ENCODE results near the gene ALDH1L2.

DNA sequence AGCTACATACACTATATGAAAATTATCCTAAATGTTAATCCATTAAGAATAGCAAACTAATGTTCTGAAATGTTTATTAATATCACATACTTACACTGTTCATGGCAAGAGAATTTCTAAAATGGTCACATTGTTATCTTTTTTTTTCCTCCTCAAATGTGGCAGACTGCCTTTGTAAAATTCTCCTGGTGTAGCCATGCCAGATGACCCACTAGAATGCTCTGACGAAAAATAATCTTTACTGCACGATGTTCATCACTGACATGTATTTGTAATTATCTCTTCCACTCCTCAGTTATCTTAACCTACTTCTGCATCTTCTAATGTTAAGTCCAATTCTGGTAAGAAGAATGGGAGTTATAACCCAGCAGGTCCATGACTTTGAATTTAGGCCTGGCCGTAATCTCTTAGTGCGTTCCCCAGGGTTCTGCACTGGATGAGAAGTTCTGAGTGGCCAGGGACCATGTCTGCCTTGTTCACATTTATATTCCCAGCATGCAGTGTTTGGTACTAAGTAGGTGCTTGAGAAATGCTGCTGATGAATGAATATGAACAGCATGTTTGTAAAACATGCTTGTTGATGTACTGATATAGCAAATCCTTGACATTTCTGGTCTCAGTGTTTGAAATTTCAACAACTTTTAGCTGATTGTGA lies 51.4 kb downstream of the ALDH1L2 start:
- TF ChIP-seq GATA2 (IDR thresholded peaks at IDR 0.05; ENCODE audit: low read depth, low read length) (no peak), GATA3 (IDR thresholded peaks at IDR 0.05; ENCODE audit: low read depth, low read length) (no peak)

All from SH-SY5Y (cell line).